GDM1 (cell line): ENCODE measurements around the gene TIMP1.

ENCODE experiments used
- DNase-seq: peaks from one replicate; lab custom pipeline; 2025; lab: John Stamatoyannopoulos, UW

Gene TIMP1

DNA sequence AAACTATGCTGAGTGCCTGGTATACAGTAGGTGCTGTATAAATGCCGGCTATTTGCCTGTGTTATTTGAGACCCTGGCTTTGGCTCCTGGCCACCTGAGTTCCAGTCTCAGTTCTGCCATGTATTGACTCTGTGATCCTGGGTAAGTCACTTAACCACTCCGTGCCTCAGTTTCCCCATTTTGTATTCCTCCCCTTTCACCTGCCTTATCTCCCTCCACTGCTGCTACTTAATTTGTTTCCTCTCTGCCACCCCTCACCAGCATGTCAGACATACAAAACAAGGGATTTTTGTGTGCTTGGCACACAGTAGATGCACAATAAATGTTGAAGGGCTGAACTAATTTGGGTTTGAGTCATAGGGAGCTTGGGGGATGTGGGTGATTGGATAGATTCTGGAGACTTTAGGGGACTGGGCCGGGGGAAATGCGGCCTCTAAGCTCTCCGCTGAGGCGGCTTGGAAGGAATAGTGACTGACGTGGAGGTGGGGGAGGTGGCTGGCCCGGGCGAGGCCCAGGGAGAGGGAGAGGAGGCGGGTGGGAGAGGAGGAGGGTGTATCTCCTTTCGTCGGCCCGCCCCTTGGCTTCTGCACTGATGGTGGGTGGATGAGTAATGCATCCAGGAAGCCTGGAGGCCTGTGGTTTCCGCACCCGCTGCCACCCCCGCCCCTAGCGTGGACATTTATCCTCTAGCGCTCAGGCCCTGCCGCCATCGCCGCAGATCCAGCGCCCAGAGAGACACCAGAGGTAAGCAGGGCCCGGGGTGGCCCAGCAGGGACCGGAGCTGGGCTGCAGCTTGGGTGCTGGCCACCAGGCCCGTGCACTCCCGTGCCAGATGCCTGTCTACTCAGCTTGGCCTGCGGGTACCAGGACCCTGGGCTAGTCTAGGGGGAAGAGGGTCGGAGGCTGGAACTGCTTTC is at the start of gene TIMP1:
Gene TIMP1 (plus strand): TSS at position 706 of the 917 bp plus-strand sequence. CDS start 980 bp downstream, outside the sequence.
- DNase-seq: peak; percentile 93

GRCh38 chrX:47539860-47540259 is 42.4 kb upstream of the TIMP1 start:
- DNase-seq: no peak

GRCh38 chrX:47540754-47541538 is 41.3 kb upstream of the TIMP1 start:
- DNase-seq: peak; percentile 81

- DNase-seq: no peak
Observed at GRCh38 chrX:47543496-47543895, 38.7 kb upstream of the TIMP1 start.

DNA sequence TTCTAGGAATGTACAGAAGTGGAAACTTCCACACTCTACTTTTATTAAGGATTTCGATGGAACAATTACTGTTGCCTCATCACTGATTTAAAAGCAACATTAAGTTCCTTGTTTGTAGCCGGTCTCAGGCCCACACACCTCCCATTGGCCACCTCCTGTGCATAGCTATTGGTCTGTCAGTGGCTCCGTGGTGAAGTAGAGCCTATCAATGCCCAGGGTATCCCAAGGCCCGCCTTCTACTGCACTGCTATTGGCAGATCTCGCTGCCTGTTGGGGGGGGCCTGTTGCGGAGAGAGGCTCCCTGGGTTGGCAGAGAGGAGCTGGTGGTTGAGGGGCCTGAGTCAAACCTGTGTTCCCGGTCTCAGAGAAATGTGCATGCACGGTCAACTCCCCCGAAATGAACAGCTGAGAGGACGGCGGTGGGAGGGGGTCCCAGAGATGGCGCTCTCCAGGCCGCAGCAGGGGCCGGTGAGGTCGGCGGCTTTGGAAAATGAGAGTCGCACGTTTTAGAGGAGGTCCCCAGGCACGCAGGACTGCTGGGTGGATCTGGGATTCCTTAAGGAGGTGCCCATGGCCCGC is 26.1 kb upstream of the TIMP1 start:
- peak; percentile 81 for DNase-seq

DNA sequence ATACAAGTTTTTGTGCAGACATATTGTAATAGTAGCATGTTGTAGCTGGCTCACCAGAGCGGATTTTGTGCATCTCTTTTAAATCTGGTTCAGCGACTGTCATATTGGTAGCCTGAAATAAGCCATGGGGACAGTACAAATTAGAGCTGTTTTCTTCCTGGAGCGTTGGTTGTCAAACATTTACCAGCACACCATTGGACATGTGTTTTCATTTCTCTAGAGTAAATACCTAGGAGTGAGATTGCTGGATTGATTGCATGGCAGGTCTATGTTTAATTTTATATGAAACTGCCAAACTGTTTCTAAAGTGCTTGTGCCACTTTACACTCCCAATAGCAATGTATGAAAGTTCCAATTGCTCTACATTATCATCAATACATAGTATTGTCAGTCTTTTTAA is 23.8 kb upstream of the TIMP1 start:
- no peak for DNase-seq

DNA sequence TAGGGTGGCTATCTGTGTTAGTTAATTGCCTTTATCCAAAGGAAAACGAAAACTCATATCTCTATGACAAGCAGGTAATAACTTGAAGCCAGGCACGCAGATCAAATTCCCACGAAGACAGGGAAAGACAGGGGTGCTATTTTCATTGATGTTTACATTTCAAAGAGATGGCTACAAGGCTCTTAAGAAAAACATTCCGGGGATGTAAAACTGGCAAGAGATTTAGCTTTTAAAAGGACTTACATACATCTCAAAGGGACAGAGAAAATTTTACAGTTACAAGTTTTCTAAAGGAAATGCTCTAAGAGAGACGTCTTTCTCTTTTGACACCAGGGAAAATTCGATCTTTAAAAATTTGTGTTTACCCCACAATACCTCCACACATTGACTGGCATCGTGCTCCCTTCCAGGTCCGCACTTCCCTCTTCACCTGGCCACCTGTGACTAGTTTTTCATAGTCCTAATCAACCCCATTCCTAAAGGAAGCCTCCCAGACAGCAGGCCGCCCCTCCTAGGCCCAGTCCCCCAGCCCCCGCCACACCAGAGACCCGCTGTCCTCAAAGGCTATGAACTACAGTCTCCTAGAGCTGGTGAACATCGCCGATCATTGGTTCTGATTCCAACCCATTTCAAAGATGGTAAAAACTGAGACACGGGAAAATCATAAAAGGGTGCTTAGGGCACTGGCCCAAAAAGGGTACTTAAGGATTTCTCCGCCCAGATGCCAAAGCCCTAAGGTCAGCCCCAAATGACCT is 21.9 kb upstream of the TIMP1 start:
- DNase-seq: no peak

GRCh38 chrX:47560934-47561658 is 21.1 kb upstream of the TIMP1 start, which contains the start of gene ARAF:
Gene ARAF (plus strand): TSS chrX:47561205. CDS start chrX:47562968, 1,763 bp downstream.
- peak; percentile 95 for DNase-seq

DNA sequence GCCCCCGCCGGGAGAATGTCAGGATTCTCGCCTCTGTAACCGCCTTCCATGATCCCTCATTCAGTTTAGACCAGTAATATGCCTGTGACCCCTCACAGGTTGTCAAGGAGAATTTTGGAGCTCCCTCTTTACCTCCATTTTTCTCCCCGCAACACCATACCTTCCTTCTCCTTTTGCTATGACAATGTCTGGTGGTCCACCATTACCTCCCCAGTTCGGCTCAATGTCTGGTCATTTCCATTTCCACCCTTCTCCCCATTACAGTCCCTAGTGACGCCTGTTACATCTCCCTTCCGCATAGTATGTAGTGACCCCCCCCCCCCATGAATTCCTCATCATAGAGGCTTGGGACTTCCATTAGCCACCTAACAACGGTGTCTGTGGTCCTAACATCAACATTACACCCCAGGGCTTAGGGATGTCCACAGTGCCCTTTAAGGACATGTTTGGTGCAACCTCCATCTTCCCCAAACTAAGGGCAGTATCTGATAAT is 20.5 kb upstream of the TIMP1 start:
- DNase-seq: no peak

- peak; percentile 30 for DNase-seq
Observed at GRCh38 chrX:47562615-47563243, 19.5 kb upstream of the TIMP1 start.

- no peak for DNase-seq
Observed at GRCh38 chrX:47563801-47564315, 18.4 kb upstream of the TIMP1 start.

DNA sequence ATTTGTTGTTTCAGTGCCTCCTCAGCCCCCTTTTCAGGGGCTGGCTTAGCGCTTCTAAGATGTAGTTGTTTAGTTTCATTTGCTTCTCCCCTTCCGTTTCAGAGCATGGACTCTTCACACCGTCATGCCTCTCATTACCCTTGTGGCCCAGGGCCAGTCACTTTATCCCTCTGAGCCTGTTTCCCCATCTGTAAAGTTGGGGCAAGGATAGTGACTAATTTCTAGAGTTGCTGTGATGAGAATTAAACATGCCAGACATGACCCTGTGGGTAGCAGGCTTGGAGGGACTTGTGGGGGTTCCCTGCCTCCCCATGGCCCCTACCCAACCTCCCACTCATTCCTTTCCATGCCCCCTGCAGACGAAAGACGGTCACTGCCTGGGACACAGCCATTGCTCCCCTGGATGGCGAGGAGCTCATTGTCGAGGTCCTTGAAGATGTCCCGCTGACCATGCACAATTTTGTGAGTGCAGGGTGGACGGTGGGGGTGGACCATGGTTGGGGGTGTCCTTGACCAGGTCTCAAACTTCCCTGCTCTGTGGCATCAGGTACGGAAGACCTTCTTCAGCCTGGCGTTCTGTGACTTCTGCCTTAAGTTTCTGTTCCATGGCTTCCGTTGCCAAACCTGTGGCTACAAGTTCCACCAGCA is 17.7 kb upstream of the TIMP1 start:
- DNase-seq: no peak

DNA sequence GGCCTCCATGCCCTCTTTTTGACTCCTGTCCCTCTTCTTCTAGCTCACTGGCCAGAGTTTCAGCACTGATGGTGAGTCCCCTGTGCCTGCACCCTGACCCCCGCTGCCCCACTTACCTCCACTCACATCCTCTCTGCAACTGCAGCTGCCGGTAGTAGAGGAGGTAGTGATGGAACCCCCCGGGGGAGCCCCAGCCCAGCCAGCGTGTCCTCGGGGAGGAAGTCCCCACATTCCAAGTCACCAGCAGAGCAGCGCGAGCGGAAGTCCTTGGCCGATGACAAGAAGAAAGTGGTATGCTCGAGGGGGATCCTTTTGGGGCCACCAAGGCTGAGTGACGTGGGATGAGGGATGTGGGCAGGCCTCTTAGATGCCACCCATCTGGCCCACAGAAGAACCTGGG is 15.4 kb upstream of the TIMP1 start:
- no peak for DNase-seq

- no peak for DNase-seq
Observed at GRCh38 chrX:47568656-47569295, 13.5 kb upstream of the TIMP1 start.

- no peak for DNase-seq
Observed at GRCh38 chrX:47570794-47571193, 11.4 kb upstream of the TIMP1 start.

DNA sequence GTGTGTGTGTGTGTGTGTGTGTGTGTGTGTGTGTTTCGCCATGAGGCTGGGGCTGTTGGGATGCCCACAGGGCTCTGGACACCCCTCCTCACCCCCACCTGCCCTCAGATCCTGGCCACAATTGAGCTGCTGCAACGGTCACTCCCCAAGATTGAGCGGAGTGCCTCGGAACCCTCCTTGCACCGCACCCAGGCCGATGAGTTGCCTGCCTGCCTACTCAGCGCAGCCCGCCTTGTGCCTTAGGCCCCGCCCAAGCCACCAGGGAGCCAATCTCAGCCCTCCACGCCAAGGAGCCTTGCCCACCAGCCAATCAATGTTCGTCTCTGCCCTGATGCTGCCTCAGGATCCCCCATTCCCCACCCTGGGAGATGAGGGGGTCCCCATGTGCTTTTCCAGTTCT is 11.0 kb upstream of the TIMP1 start:
- DNase-seq: no peak

DNA sequence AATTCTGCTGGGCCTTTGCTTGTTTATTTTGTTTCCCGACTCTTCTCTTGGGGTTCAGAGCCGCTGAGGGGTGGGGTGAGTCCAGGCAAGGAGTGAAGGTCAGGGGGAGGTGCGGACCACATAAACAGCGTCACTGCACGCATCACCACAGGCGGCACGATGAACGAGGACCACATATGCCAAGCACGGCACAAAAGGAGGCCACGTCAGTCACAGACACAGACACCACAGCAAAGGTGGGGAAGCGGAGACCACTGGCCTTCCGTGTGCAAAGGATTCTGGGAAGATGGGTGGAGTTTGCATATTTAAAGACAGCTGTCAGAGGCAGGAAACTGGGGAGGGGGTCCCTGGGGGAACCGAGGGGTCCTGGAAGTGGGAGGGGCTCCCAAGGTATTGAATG is 10.3 kb upstream of the TIMP1 start:
- DNase-seq: no peak

- DNase-seq: no peak
Observed at GRCh38 chrX:47572773-47573340, 9.4 kb upstream of the TIMP1 start.
